Activated naive CD8-positive, alpha-beta T cell treated with anti-CD3 and anti-CD28 coated beads for 36 hours (primary cell): Measurements from ENCODE around the gene CCSER2. TPM values are rescaled to one million over a fixed set of nuclear protein-coding genes. Genes with fewer than 3 reads are reported as not detected.
A peak's percentile ranks its signal among the peaks of the same experiment; 100 is the strongest.
"Not testable (repeated sequence)": the region's sequence is repeated elsewhere in the genome, so short reads cannot be mapped to it uniquely, and the experiment has no call there.

Experiments
- DNase-seq: peaks from one replicate; pipeline ENCODE4 v3.0.0; 2021
- H3K27ac Mint-ChIP-seq: one replicate; pipeline ENCODE4 v1.8.0; 2022; ENCODE audit warnings: mild to moderate bottlenecking, moderate library complexity, mixed read lengths
- H3K27me3 Mint-ChIP-seq: one replicate; pipeline ENCODE4 v1.8.0; 2022; ENCODE audit warnings: mild to moderate bottlenecking, mixed read lengths
- H3K36me3 Mint-ChIP-seq: one replicate; pipeline ENCODE4 v1.8.0; 2021; ENCODE audit warnings: mild to moderate bottlenecking, mixed read lengths
- H3K4me1 Mint-ChIP-seq: one replicate; pipeline ENCODE4 v1.8.0; 2021; ENCODE audit warnings: mixed read lengths
- H3K4me3 Mint-ChIP-seq: one replicate; pipeline ENCODE4 v1.8.0; 2022; ENCODE audit warnings: mild to moderate bottlenecking, moderate library complexity, mixed read lengths
- H3K9me3 Mint-ChIP-seq: one replicate; pipeline ENCODE4 v1.8.0; 2022; ENCODE audit warnings: mixed read lengths
- total RNA-seq, 2 experiments: library from RNA; stranded (reverse); gene quantifications; one replicate each; pipeline ENCODE4 v1.2.3, GENCODE V29; 2021

Gene CCSER2
- total RNA-seq, 2 experiments from 2014 or later = 42.4 to 43.8 TPM

DNA sequence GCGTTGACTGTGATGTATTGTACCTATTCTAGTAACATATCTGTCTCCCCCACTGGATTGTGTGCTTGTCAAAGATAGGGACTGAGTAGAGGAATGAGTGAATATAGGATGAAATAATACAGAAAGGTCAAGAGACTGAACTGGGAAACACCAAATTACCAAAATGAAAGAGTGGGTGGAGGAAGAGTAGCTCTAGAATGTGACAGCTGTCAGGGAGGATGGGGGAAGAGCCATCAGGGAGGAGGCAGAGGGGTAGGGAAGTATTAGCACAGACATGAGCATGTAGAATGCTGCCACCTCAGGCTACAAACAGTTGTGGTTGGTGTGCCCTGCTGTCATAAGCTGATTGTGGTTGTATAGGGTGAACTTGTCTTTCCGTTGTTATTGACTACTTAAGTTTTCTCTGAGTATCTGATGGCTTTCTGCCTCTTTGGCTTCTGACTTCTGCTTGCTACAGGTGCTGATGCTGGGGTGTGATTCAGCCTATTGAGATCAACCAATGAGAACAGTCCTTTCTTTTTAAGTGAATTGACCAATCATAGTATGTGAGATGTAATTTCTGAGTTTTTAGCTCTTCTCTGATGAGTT lies 5.6 kb downstream of the CCSER2 start:
- peak overlapping the region; percentile 55 for H3K4me3 Mint-ChIP-seq
- H3K4me1 Mint-ChIP-seq = peaks cover 48% of the 10 kb centered on the region
- DNase-seq = peak; percentile 65
- no peaks in the 10 kb centered on the region for H3K27me3 Mint-ChIP-seq
- H3K9me3 Mint-ChIP-seq = no peaks in the 10 kb centered on the region
- H3K27ac Mint-ChIP-seq = peak overlapping the region; percentile 81
- H3K36me3 Mint-ChIP-seq = peaks cover 2% of the 10 kb centered on the region

- Mint-ChIP-seq H3K4me1 (peaks cover 45% of the 10 kb centered on the region), H3K9me3 (no peaks in the 10 kb centered on the region), H3K36me3 (peaks cover 2% of the 10 kb centered on the region), H3K4me3 (peak overlapping the region; percentile 12), H3K27me3 (no peaks in the 10 kb centered on the region), H3K27ac (peak overlapping the region; percentile 81)
- no peak for DNase-seq
Measured at GRCh38 chr10:84334811-84335210, 6.4 kb downstream of the CCSER2 start.

GRCh38 chr10:84335516-84335915 lies 7.1 kb downstream of the CCSER2 start:
- Mint-ChIP-seq H3K4me3 (no peak overlapping the region), H3K4me1 (peaks cover 42% of the 10 kb centered on the region), H3K9me3 (no peaks in the 10 kb centered on the region), H3K27me3 (no peaks in the 10 kb centered on the region), H3K36me3 (peaks cover 3% of the 10 kb centered on the region), H3K27ac (no peak overlapping the region)
- DNase-seq = no peak

DNA sequence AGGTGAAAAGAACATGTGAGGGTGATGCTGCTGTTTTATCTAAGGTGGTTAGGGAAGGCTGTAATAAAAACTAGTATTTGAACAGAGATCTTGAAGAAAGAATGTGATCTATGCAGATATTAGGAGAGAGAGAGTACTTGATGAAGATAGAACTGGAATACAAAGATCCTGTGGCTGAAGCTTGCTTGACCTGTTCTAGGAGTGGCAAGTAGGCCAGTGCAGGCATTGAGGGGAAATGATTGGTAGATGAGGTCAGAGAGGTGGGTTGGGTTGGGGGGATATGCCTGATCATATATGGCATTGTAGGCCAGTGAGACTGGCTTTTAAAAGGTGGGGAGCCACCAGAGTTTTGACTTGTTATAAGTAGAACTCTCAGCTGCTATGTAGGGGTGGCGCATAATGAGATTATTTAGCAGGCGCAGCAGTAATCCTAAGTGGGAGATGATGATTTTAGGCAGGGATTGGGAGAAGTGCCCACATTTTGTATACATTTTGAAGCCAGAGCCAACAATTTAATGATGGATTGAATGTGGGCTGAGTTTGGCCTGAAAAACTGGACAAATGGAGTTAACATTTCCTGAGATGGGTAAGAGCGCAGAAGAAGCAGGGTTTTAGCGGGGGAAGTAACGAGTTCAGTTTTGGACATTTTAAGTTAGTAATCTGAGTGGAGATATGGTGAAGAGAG lies 8.2 kb downstream of the CCSER2 start:
- Mint-ChIP-seq H3K9me3 (no peaks in the 10 kb centered on the region), H3K27me3 (no peaks in the 10 kb centered on the region), H3K36me3 (peaks cover 9% of the 10 kb centered on the region), H3K4me3 (no peak overlapping the region), H3K4me1 (peaks cover 38% of the 10 kb centered on the region), H3K27ac (no peak overlapping the region)
- DNase-seq = no peak

DNA sequence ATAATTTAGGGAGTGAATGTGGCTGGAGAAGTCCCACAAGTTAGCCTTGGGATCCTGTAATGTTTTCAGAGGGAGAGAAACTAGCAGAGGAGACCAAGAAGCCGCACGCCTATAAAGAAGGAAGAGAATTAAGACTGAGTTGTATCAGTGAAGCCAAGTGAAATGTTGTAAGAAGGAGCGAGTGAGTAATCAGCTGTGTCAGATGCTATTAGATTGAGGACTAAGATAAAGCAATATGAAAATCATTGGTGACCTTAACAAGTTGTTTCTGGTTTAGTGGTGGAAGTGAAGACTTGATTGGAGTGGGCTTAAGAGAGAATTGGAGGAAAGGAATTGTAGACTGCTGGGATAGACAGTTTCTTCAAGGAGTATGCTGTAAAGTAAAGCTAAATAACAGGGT lies 8.8 kb downstream of the CCSER2 start:
- no peak for DNase-seq
- H3K27me3 Mint-ChIP-seq = no peaks in the 10 kb centered on the region
- H3K27ac Mint-ChIP-seq = no peak overlapping the region
- no peak overlapping the region for H3K4me3 Mint-ChIP-seq
- peaks cover 11% of the 10 kb centered on the region for H3K36me3 Mint-ChIP-seq
- peaks cover 41% of the 10 kb centered on the region for H3K4me1 Mint-ChIP-seq
- H3K9me3 Mint-ChIP-seq = no peaks in the 10 kb centered on the region

DNA sequence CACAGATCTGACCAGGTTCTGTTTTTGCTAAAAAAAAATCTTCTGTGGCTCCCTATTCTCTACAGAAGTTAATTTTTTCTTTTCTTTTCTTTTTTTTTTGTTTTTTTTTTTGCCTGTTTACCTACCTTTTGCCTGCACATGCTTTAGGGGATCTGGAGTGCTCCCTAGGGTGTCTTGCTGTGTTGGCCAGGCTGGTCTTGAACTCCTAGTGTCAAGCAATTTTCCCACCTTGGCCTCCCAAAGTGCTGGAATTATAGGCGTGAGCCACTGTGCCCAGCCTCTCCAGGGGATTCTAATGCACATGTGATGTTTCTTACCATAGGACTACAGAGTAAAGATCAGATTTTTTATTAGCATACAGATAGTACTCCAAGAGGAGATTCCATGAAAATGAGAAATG lies 10.6 kb downstream of the CCSER2 start:
- Mint-ChIP-seq H3K9me3 (no peaks in the 10 kb centered on the region), H3K36me3 (peaks cover 14% of the 10 kb centered on the region), H3K4me3 (no peak overlapping the region), H3K27ac (no peak overlapping the region), H3K27me3 (no peaks in the 10 kb centered on the region), H3K4me1 (peaks cover 50% of the 10 kb centered on the region)
- no peak for DNase-seq

DNA sequence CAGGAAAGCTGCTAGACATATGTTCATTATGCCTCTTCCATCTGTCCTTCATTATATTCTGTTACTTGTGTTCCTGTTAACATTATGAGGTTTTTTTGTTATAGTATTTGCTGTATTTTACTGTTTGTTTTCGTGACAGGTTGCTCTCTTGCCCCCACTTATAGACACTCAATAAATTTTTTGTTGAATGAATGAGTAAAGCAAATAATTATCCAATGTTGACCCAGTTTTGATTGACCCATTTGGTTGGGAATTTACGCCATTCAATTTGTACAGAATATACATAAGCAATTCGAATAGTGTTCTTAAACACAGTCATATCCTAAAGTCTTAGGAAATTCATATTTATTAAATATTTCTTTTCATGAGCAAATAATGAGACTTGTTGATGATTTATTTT lies 11.8 kb downstream of the CCSER2 start:
- Mint-ChIP-seq H3K4me3 (no peak overlapping the region), H3K27ac (no peak overlapping the region), H3K9me3 (no peaks in the 10 kb centered on the region), H3K36me3 (peaks cover 18% of the 10 kb centered on the region), H3K4me1 (peaks cover 50% of the 10 kb centered on the region), H3K27me3 (no peaks in the 10 kb centered on the region)
- no peak for DNase-seq

GRCh38 chr10:84340632-84341537 lies 12.5 kb downstream of the CCSER2 start:
- no peaks in the 10 kb centered on the region for H3K9me3 Mint-ChIP-seq
- H3K4me1 Mint-ChIP-seq = peaks cover 50% of the 10 kb centered on the region

DNA sequence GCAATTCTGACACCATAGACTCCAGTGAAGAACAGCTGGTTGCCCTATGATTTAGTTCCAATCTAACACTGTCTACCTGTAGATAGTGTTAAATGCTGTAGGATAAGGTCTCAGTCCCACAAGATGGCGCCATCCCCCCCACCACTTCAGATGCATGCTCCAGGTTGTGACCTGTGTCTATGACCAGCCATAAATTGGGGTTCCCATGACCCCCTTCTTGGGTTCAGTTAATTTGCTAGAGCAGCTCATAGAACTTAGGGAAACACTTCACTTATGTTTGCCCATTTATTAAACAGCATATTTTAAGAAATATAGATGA lies 13.1 kb downstream of the CCSER2 start:
- Mint-ChIP-seq H3K27me3 (no peaks in the 10 kb centered on the region), H3K9me3 (no peaks in the 10 kb centered on the region), H3K36me3 (peaks cover 20% of the 10 kb centered on the region), H3K27ac (peak overlapping the region; percentile 70), H3K4me3 (no peak overlapping the region), H3K4me1 (peaks cover 50% of the 10 kb centered on the region)
- DNase-seq = no peak

More at GRCh38 chr10:84340632-84341537, 12.5 kb downstream of the CCSER2 start:
- H3K27ac Mint-ChIP-seq = peak overlapping the region; percentile 70
- H3K4me3 Mint-ChIP-seq = no peak overlapping the region
- no peak for DNase-seq
- peaks cover 18% of the 10 kb centered on the region for H3K36me3 Mint-ChIP-seq
- no peaks in the 10 kb centered on the region for H3K27me3 Mint-ChIP-seq

DNA sequence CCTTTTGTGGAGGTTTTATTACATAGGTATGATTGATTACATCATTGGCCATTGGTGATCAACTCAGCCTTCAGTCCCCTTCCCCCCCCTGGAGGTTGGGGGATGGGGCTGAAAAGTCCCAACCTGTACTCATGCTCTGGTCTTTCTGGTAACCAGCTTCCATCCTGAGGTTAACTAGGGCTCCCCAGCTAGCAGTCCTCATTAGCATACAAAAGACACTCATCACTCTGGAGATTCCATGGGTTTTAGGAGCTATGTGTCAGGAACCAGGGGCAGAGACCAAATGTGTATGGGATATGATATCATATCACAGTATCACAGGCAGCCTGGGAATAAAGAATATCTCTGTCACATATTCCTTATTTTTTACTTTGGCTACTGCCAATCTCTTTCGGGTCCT lies 13.6 kb downstream of the CCSER2 start:
- H3K27me3 Mint-ChIP-seq = no peaks in the 10 kb centered on the region
- H3K4me3 Mint-ChIP-seq = no peak overlapping the region
- peaks cover 23% of the 10 kb centered on the region for H3K36me3 Mint-ChIP-seq
- H3K4me1 Mint-ChIP-seq = peaks cover 50% of the 10 kb centered on the region
- DNase-seq = peak; percentile 18
- H3K9me3 Mint-ChIP-seq = no peaks in the 10 kb centered on the region
- H3K27ac Mint-ChIP-seq = peak overlapping the region; percentile 70

- DNase-seq = no peak
- Mint-ChIP-seq H3K9me3 (no peaks in the 10 kb centered on the region), H3K36me3 (peaks cover 25% of the 10 kb centered on the region), H3K27ac (peak overlapping the region; percentile 70), H3K4me3 (peak overlapping the region; percentile 66), H3K27me3 (no peaks in the 10 kb centered on the region), H3K4me1 (peaks cover 50% of the 10 kb centered on the region)
Measured at GRCh38 chr10:84342584-84342983, 14.2 kb downstream of the CCSER2 start.

- Mint-ChIP-seq H3K4me3 (no peak overlapping the region), H3K36me3 (peaks cover 31% of the 10 kb centered on the region), H3K27me3 (no peaks in the 10 kb centered on the region), H3K4me1 (peaks cover 51% of the 10 kb centered on the region), H3K27ac (no peak overlapping the region), H3K9me3 (no peaks in the 10 kb centered on the region)
- no peak for DNase-seq
Measured at GRCh38 chr10:84343831-84344230, 15.4 kb downstream of the CCSER2 start.

- Mint-ChIP-seq H3K36me3 (peaks cover 33% of the 10 kb centered on the region), H3K9me3 (no peaks in the 10 kb centered on the region), H3K27me3 (no peaks in the 10 kb centered on the region), H3K4me1 (peaks cover 58% of the 10 kb centered on the region), H3K27ac (peak overlapping the region; percentile 27), H3K4me3 (no peak overlapping the region)
- no peak for DNase-seq
Measured at GRCh38 chr10:84344526-84344925, 16.1 kb downstream of the CCSER2 start.

DNA sequence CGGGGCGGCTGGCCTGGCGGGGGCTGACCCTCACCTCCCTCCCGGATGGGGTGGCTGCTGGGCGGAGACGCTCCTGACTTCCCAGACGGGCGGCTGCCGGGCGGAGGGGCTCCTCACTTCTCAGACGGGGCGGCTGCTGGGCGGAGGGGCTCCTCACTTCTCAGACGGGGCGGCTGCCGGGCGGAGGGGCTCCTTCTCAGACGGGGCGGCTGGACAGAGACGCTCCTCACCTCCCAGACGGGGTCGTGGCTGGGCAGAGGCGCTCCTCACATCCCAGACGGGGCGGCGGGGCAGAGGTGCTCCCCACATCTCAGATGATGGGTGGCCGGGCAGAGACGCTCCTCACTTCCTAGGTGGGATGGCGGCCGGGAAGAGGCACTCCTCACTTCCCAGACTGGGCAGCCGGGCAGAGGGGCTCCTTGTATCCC lies 19.2 kb downstream of the CCSER2 start:
- H3K27ac Mint-ChIP-seq, H3K4me3 Mint-ChIP-seq, H3K27me3 Mint-ChIP-seq, DNase-seq, H3K9me3 Mint-ChIP-seq: not testable (repeated sequence)
- peaks cover 46% of the 10 kb centered on the region for H3K4me1 Mint-ChIP-seq
- peaks cover 22% of the 10 kb centered on the region for H3K36me3 Mint-ChIP-seq

- Mint-ChIP-seq H3K9me3 (no peaks in the 10 kb centered on the region), H3K4me3 (no peak overlapping the region), H3K27me3 (no peaks in the 10 kb centered on the region), H3K4me1 (peaks cover 44% of the 10 kb centered on the region), H3K36me3 (peaks cover 19% of the 10 kb centered on the region), H3K27ac (no peak overlapping the region)
- no peak for DNase-seq
Measured at GRCh38 chr10:84348447-84348846, 20.1 kb downstream of the CCSER2 start.
